GM18909 (cell line): ENCODE results near the gene TOMM34.
A peak's percentile ranks its signal among the peaks of the same experiment; 100 is the strongest.

ENCODE experiments used
- ATAC-seq: cut with Tn5 transposase; IDR thresholded peaks from one replicate; pipeline ENCODE4 v1.9.1; 2021; ENCODE audit warnings: mild to moderate bottlenecking; ENCODE audit not compliant: unreplicated experiment, poor library complexity

The TOMM34 gene

GRCh38 chr20:44936510-44936909 is 23.7 kb downstream of the TOMM34 start:
- ATAC-seq, result no peak

- no peak for ATAC-seq
Observed at GRCh38 chr20:44932916-44933315, 27.3 kb downstream of the TOMM34 start.

- ATAC-seq, result no peak
Observed at GRCh38 chr20:44931911-44932310, 28.3 kb downstream of the TOMM34 start.

GRCh38 chr20:44930517-44931168 is 29.6 kb downstream of the TOMM34 start:
- ATAC-seq, result no peak

GRCh38 chr20:44928595-44928994 is 31.6 kb downstream of the TOMM34 start:
- no peak for ATAC-seq

GRCh38 chr20:44924541-44924940 is 35.7 kb downstream of the TOMM34 start:
- no peak for ATAC-seq

GRCh38 chr20:44921447-44921846 is 38.8 kb downstream of the TOMM34 start:
- no peak for ATAC-seq

GRCh38 chr20:44918761-44919160 is 41.4 kb downstream of the TOMM34 start:
- no peak for ATAC-seq

GRCh38 chr20:44918342-44918741 is 41.9 kb downstream of the TOMM34 start:
- no peak for ATAC-seq

GRCh38 chr20:44917399-44917798 is 42.8 kb downstream of the TOMM34 start:
- no peak for ATAC-seq

- ATAC-seq, result no peak
Observed at GRCh38 chr20:44916586-44916985, 43.6 kb downstream of the TOMM34 start.

GRCh38 chr20:44914924-44915323 is 45.3 kb downstream of the TOMM34 start:
- no peak for ATAC-seq

- no peak for ATAC-seq
Observed at GRCh38 chr20:44912189-44912588, 48.0 kb downstream of the TOMM34 start.

- ATAC-seq, result no peak
Observed at GRCh38 chr20:44911264-44911921, 48.8 kb downstream of the TOMM34 start.

GRCh38 chr20:44910690-44911262 is 49.4 kb downstream of the TOMM34 start:
- no peak for ATAC-seq

GRCh38 chr20:44909872-44910689 is 50.1 kb downstream of the TOMM34 start, which contains the start of gene PABPC1L:
TSS of gene PABPC1L (plus strand) at chr20:44910060. CDS start at chr20:44910144, 84 bp downstream.
- peak; percentile 87 for ATAC-seq

- ATAC-seq, result no peak
Observed at GRCh38 chr20:44908987-44909871, 51.0 kb downstream of the TOMM34 start.

- no peak for ATAC-seq
Observed at GRCh38 chr20:44904377-44904776, 55.8 kb downstream of the TOMM34 start.

- no peak for ATAC-seq
Observed at GRCh38 chr20:44901974-44902373, 58.2 kb downstream of the TOMM34 start.
